Endothelial cell (in vitro differentiated cells): ENCODE results near the gene TRPM5. TPM values are rescaled to one million over a fixed set of nuclear protein-coding genes. Genes with fewer than 3 reads are reported as not detected.

Source experiments
- DNase-seq: peaks from one replicate; pipeline ENCODE4 v3.0.0; 2021; ENCODE audit warnings: low spot score
- H3K27ac Mint-ChIP-seq: one replicate; pipeline ENCODE4 v1.8.0; 2021; ENCODE audit warnings: mixed read lengths, inconsistent platforms; ENCODE audit not compliant: unreplicated experiment
- H3K27me3 Mint-ChIP-seq: one replicate; pipeline ENCODE4 v1.8.0; 2021; ENCODE audit warnings: mild to moderate bottlenecking, moderate library complexity, mixed read lengths, inconsistent platforms; ENCODE audit not compliant: unreplicated experiment
- H3K36me3 Mint-ChIP-seq: one replicate; pipeline ENCODE4 v1.8.0; 2021; ENCODE audit warnings: mild to moderate bottlenecking, low read depth, mixed read lengths, inconsistent platforms; ENCODE audit not compliant: unreplicated experiment
- H3K4me1 Mint-ChIP-seq: one replicate; pipeline ENCODE4 v1.8.0; 2021; ENCODE audit warnings: mild to moderate bottlenecking, mixed read lengths, inconsistent platforms; ENCODE audit not compliant: unreplicated experiment
- H3K4me3 Mint-ChIP-seq: one replicate; pipeline ENCODE4 v1.8.0; 2021; ENCODE audit warnings: mild to moderate bottlenecking, mixed read lengths, inconsistent platforms; ENCODE audit not compliant: unreplicated experiment
- H3K9me3 Mint-ChIP-seq: one replicate; pipeline ENCODE4 v1.8.0; 2021; ENCODE audit warnings: mixed read lengths, inconsistent platforms; ENCODE audit not compliant: unreplicated experiment
- total RNA-seq: library from RNA; stranded (reverse); fragmentation: NEBNext Ultra II Directional; extraction: Animal tissue kit (Norgen Biotek cat#: 25700); gene quantifications from one replicate; pipeline ENCODE4 v1.2.1, GENCODE V29; 2021; ENCODE audit not compliant: unreplicated experiment
- TF ChIP-seq, protein P1 (sequence below): fragments of 200-600 bp; sonication (generic); IDR thresholded peaks from one replicate; pipeline ENCODE4 v1.5.0; 2021; ENCODE audit warnings: antibody characterized with exemption; ENCODE audit not compliant: unreplicated experiment

TRPM5 gene
- total RNA-seq, 1 donor from 2014 or later: 0.38 TPM

GRCh38 chr11:2417856-2418692, 26.2 kb downstream of the TRPM5 start:
- Mint-ChIP-seq H3K4me1 (no peaks in the 10 kb centered on the region), H3K9me3 (no peaks in the 10 kb centered on the region), H3K36me3 (no peaks in the 10 kb centered on the region), H3K27ac (no peak overlapping the region), H3K4me3 (no peak overlapping the region), H3K27me3 (peaks cover 2% of the 10 kb centered on the region)
- no peak for DNase-seq
- TF ChIP-seq, protein P1, sequence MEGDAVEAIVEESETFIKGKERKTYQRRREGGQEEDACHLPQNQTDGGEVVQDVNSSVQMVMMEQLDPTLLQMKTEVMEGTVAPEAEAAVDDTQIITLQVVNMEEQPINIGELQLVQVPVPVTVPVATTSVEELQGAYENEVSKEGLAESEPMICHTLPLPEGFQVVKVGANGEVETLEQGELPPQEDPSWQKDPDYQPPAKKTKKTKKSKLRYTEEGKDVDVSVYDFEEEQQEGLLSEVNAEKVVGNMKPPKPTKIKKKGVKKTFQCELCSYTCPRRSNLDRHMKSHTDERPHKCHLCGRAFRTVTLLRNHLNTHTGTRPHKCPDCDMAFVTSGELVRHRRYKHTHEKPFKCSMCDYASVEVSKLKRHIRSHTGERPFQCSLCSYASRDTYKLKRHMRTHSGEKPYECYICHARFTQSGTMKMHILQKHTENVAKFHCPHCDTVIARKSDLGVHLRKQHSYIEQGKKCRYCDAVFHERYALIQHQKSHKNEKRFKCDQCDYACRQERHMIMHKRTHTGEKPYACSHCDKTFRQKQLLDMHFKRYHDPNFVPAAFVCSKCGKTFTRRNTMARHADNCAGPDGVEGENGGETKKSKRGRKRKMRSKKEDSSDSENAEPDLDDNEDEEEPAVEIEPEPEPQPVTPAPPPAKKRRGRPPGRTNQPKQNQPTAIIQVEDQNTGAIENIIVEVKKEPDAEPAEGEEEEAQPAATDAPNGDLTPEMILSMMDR: no peak

- Mint-ChIP-seq H3K27ac (no peak overlapping the region), H3K4me3 (no peak overlapping the region), H3K9me3 (no peaks in the 10 kb centered on the region), H3K27me3 (peaks cover 2% of the 10 kb centered on the region), H3K4me1 (no peaks in the 10 kb centered on the region), H3K36me3 (no peaks in the 10 kb centered on the region)
- TF ChIP-seq, protein P1: no peak
- no peak for DNase-seq
Observed at GRCh38 chr11:2416765-2417164, 27.5 kb downstream of the TRPM5 start.

GRCh38 chr11:2415601-2416380, 28.5 kb downstream of the TRPM5 start:
- Mint-ChIP-seq H3K27me3 (peaks cover 4% of the 10 kb centered on the region), H3K36me3 (no peaks in the 10 kb centered on the region), H3K4me1 (no peaks in the 10 kb centered on the region), H3K4me3 (no peak overlapping the region), H3K9me3 (no peaks in the 10 kb centered on the region), H3K27ac (no peak overlapping the region)
- DNase-seq: no peak
- TF ChIP-seq, protein P1: no peak

- Mint-ChIP-seq H3K4me1 (no peaks in the 10 kb centered on the region), H3K9me3 (no peaks in the 10 kb centered on the region), H3K27me3 (peaks cover 4% of the 10 kb centered on the region), H3K4me3 (no peak overlapping the region), H3K36me3 (no peaks in the 10 kb centered on the region), H3K27ac (no peak overlapping the region)
- TF ChIP-seq, protein P1: no peak
- DNase-seq: no peak
Observed at GRCh38 chr11:2415171-2415570, 29.1 kb downstream of the TRPM5 start.

DNA sequence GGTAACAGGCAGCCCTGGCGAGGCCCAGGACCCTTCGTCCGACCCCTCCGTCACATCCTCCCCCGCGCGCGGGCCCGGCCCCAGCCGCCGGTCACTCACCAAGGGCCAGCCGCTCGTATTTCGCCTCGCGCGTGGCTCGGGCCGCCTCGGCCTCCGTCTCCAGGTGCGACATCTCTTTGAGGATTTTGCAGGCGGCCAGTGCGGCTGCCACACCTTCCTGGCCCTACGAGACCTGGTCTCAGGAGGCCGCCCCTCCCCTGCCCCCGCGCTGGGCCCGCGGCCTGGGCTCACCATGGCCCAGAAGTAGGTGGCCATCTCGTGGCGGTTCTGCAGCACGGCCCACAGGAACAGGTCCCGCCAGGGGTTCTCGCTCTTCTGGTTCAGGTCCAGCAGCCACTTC, 29.7 kb downstream of the TRPM5 start:
- peaks cover 4% of the 10 kb centered on the region for H3K27me3 Mint-ChIP-seq
- no peak overlapping the region for H3K27ac Mint-ChIP-seq
- TF ChIP-seq, protein P1: no peak
- H3K36me3 Mint-ChIP-seq: no peaks in the 10 kb centered on the region
- H3K4me1 Mint-ChIP-seq: no peaks in the 10 kb centered on the region
- H3K4me3 Mint-ChIP-seq: no peak overlapping the region
- no peaks in the 10 kb centered on the region for H3K9me3 Mint-ChIP-seq
- DNase-seq: no peak
